NCI-H774 (cell line): ENCODE data around the gene NLRP1.

Source experiments
- DNase-seq: peaks from one replicate; lab custom pipeline; 2025; lab: John Stamatoyannopoulos, UW

NLRP1 gene

DNA sequence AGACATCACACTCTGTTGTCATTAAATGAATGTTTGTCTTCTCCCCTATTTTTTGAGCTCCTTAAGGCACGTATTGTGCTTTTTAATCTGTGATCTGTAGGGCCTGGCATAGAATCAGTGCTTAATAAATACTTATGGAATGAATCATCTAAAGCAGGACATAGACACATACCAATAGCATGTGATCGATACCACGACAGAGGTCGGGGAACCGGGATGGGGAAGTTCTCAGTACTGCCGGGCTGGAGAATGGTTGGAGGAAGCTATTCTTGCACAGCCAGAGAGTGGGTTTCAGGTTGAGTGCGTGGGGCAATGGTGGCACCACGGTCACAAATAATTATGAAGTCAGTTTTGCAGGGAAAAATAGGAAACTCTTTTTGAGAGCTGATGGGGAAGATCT is 26.8 kb downstream of the NLRP1 start:
- DNase-seq: no peak

- no peak for DNase-seq
Observed at GRCh38 chr17:5555254-5555653, 29.1 kb downstream of the NLRP1 start.

- no peak for DNase-seq
Observed at GRCh38 chr17:5553479-5553878, 30.8 kb downstream of the NLRP1 start.

DNA sequence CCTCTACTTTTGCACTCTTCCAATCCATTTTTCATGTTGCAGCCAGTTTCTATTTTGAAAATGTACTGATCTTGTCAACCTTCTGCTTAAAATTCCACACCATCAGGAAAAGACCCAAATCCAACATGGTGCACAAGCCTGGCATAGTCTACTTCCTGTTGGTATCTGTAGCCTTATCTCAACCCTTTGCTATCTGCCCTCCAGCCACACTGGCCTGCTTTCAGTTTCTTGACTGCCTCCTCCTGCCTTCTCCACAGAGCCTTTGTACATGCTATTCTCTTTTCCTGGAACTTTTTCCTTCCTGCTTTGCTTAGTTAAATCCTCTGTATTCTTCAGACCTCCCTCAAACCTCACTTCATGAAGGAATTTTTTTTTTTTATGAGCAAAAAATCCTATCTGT is 31.5 kb downstream of the NLRP1 start:
- no peak for DNase-seq

DNA sequence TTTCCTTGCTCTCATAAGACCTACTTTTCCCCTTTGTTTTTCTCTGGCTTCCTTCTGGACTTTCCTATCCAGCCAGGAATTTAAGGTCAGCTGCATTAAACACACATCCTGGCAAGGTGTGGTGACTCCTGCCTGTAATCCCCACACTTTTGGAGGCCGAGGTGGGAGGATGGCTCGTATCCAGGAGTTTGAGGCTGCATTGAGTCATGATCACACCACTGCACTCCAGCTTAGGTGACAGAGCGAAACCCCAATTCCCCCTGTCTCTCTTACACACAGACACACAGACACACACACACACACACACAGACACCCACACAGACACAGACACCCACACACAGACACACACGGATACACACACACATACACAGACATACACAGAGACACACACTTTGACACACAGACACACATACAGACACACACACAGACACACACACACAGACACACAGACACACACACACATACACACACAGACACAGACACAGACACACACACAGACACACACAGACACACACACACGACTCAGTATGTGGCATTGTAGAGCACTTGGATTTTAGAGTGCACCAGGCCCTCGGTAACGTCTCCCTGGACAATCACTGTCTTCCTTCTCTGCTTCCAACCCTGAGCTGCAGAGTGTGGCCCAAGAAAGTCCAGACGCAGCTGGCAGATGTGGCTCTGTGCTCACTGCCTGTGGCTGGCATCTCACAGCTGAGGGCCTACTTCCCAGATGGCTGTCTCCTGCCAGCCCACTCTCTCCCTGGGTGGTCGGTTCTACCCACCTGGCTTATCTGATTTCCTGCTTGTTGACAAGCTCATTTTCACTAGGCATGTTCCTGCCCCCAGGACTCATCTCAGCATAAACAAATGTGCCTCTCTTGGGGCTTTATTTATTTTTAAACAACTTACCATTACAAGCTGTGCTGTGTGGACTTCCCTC is 39.0 kb downstream of the NLRP1 start:
- no peak for DNase-seq

GRCh38 chr17:5544115-5544514 is 40.2 kb downstream of the NLRP1 start:
- DNase-seq: no peak

GRCh38 chr17:5541610-5542202 is 42.6 kb downstream of the NLRP1 start:
- DNase-seq: no peak

DNA sequence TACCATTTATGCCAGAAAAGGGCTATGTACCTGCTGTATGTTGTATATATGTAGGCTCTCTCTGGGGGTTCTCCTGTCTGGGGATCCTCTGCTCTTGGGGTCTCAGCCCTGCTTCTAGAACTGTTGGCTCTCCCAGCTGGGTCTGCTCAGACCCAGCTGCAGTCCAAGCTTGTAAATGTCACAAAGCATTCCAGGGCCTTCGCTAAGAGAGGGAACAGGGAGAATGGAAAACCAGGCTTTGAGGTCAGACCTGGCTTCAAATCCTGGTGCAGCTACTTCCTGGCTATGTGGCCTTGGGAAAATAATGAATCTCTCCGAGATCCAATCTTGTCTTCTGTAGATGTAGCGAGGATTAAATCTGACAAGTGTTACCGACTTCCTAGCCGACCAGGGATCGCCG is 44.0 kb downstream of the NLRP1 start:
- no peak for DNase-seq

- no peak for DNase-seq
Observed at GRCh38 chr17:5539286-5539685, 45.0 kb downstream of the NLRP1 start.

DNA sequence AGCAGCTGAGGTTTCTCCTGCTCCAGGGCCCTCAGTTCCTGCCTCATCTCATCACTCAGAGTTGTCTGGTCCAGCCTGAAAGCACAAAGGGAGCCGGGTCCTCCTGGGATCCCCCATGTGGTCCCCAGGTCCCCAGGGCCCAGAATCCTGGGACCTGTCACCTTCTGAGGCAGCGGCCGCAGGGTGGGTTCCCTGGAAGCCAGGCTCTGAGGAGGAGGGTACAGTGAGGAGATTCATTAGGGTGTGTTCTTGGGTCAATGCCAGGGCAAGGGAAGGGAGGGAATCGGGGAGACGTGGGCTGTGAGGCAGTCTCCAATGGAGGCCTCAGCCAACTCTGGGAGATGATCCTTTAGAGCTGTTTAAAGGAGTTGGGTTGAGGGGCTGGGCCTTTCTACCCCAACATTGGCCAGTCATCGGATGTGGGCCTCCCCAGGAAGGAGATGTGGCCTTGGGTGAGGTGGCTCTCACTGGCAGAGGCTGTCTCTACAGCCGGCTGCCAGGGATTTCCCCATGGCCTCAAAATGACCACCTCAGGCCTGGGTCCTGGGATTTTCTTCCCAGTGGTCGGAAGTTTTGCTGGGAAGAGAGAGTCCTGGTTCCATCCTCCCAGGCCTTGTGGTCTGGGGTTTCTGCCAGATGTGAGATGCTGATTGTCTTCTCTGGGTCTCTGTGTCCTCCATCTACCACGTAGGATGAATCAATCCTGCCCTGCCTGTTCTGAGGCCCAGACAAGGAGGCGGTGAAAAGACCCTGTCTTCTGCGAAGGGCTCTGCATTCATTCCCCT is 47.3 kb downstream of the NLRP1 start:
- no peak for DNase-seq

GRCh38 chr17:5535436-5535835 is 48.9 kb downstream of the NLRP1 start:
- no peak for DNase-seq

- no peak for DNase-seq
Observed at GRCh38 chr17:5533486-5534315, 50.6 kb downstream of the NLRP1 start.

GRCh38 chr17:5532581-5532980 is 51.7 kb downstream of the NLRP1 start:
- no peak for DNase-seq

GRCh38 chr17:5531085-5531418 is 53.3 kb downstream of the NLRP1 start:
- no peak for DNase-seq

GRCh38 chr17:5530265-5531084 is 53.8 kb downstream of the NLRP1 start:
- DNase-seq: no peak

- no peak for DNase-seq
Observed at GRCh38 chr17:5527601-5528250, 56.6 kb downstream of the NLRP1 start.

DNA sequence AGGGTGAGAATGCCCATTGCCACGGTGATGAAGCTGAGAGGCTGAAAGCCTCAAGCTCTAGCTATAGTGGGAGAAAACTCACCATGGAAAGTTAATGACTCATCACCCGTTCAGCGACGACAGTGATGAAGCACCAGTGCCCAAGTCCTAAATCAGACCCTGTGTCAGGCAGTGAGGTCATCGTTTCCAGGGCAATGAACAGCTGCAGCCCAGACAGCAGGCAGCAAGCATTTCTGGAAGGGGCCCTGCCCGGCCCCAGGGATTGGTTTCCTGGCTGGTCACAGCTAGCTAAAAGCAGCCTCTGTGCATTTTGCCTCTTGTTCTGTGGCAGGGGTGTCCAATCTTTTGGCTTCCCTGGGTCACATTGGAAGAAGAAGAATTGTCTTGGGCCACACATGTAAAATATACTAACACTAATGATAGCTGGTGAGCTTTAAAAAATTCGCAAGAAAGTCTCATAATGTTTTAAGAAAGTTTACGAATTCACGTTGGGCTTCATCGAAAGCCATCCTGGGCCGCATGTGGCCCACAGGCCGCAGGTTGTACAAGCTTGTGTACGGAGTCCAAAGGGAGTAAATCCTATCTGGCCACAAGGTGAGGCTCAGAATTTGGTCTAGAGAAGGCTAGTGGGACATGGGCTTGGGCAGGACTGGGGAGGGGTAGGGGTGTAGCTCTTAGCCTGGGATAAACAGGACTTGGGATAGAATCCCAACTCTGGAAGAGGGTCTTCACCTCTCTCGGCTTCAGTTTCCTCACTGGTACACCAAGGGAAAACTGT is 57.3 kb downstream of the NLRP1 start:
- peak; percentile 21 for DNase-seq

GRCh38 chr17:5523249-5523648 is 61.1 kb downstream of the NLRP1 start:
- DNase-seq: no peak

DNA sequence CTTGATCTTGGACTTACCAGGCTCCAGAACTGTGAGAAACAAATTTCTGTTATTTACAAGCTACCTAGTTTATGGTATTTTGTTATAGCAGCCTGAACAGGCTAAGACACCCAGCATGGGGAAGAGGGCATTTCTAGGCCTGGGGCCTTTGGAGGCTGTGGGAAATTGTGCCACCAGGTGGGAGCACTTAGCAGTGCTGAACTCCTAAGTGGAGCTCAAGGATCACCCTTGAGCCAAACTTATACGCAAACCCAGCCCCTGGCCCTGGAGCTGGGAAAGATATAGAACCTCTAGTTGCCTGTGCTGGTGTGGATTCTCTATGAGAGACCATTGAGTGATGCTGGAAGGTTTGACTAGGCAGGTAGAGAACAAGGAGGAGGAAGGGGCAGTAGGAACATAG is 61.8 kb downstream of the NLRP1 start:
- no peak for DNase-seq
